ENCODE measurements around the gene FGF4. TPM values are rescaled to one million over a fixed set of nuclear protein-coding genes. Genes with fewer than 3 reads are reported as not detected.

The FGF4 gene
- total RNA-seq, 1 experiment from 2014 or later = not detected

GRCh38 chr11:69748637-69749036 is 26.5 kb downstream of the FGF4 start:
- intact Hi-C loops (cut with micrococcal nuclease) = no loop called here
- ChIA-PET RAD21 (ENCODE audit: low non-redundant PET in 1 of 2, low total read pairs in 2 of 2, uncharacterized antibody in 2 of 2, unreplicated experiment in 2 of 2) (no interaction called here), POLR2A (no interaction called here), CTCF (no interaction called here)
- TF ChIP-seq EZH2 (IDR thresholded peaks at IDR 0.05) (no peak), CEBPB (IDR thresholded peaks at IDR 0.05; ENCODE audit: low read depth) (no peak), FOSL1 (IDR thresholded peaks at IDR 0.05; ENCODE audit: low read depth) (no peak), CTCF (IDR thresholded peaks at IDR 0.05 in 2 of 3, conservative IDR thresholded peaks at IDR 0.05 in 1 of 3; ENCODE audit: borderline replicate concordance in 1 of 3, insufficient read depth in 1 of 3, low read depth in 2 of 3, low read length in 2 of 3) (no peak), SP1 (IDR thresholded peaks at IDR 0.05; ENCODE audit: low read depth) (no peak), ZBTB33 (IDR thresholded peaks at IDR 0.05; ENCODE audit: extremely low read depth, insufficient replicate concordance, low read length) (no peak), ELF1 (IDR thresholded peaks at IDR 0.05; ENCODE audit: borderline replicate concordance, low read depth) (no peak), YY1 (IDR thresholded peaks at IDR 0.05; ENCODE audit: extremely low read depth, insufficient replicate concordance, low read depth, low read length) (no peak), SIN3A (IDR thresholded peaks at IDR 0.05; ENCODE audit: low read depth) (no peak), SRF (IDR thresholded peaks at IDR 0.05; ENCODE audit: low read depth) (no peak), TCF7L2 (IDR thresholded peaks at IDR 0.05; ENCODE audit: borderline replicate concordance, extremely low read depth, insufficient read depth, insufficient read length) (no peak), ATF3 (IDR thresholded peaks at IDR 0.05) (no peak), POLR2AphosphoS5 (IDR thresholded peaks at IDR 0.05; ENCODE audit: low read depth, low read length) (no peak), JUND (IDR thresholded peaks at IDR 0.05) (no peak), ZNF274 (IDR thresholded peaks at IDR 0.05; ENCODE audit: low read depth, low read length) (no peak), EGR1 (IDR thresholded peaks at IDR 0.05; ENCODE audit: low read depth) (no peak), RAD21 (IDR thresholded peaks at IDR 0.05; ENCODE audit: low read depth) (no peak), POLR2A (IDR thresholded peaks at IDR 0.05; ENCODE audit: borderline replicate concordance, extremely low read depth, insufficient read depth, insufficient read length) (no peak)
- Histone ChIP-seq H3K4me1 (ENCODE audit: control insufficient read depth in 1 of 2, insufficient read depth in 2 of 2, low read length in 2 of 2) (peaks cover 8 to 9% of the 10 kb centered on the region in 2 experiments), H3K4me3 (replicated peaks in 1 of 2; ENCODE audit: low read depth in 1 of 2, low read length in 2 of 2) (no peak overlapping the region), H3K9me2 (ENCODE audit: insufficient read depth) (no peaks in the 10 kb centered on the region), H3K9me3 (ENCODE audit: control insufficient read depth in 1 of 2, insufficient read depth in 1 of 2, low read depth in 1 of 2, low read length in 2 of 2) (no peaks in the 10 kb centered on the region), H4K20me1 (ENCODE audit: insufficient read depth) (no peaks in the 10 kb centered on the region), H3K4me2 (ENCODE audit: low read length) (no peak overlapping the region), H2AFZ (ENCODE audit: low read depth, low read length, poor library complexity, severe bottlenecking) (no peak overlapping the region), H3K9ac (ENCODE audit: low read length) (no peak overlapping the region), H3K36me3 (ENCODE audit: control insufficient read depth in 1 of 2, insufficient read depth in 2 of 2, low read length in 2 of 2) (no peaks in the 10 kb centered on the region), H3K27me3 (ENCODE audit: insufficient read depth, low read length) (no peaks in the 10 kb centered on the region), H3K27ac (ENCODE audit: low read depth, low read length) (no peak overlapping the region), H3K79me2 (ENCODE audit: insufficient read depth, low read length) (no peaks in the 10 kb centered on the region)
- DNase-seq (ENCODE audit: low read depth, low spot score) (no peak), ATAC-seq (no peak)
- BruUV-seq (replicated peaks) = no TSS peak

Measured in HCT116 (cell line).